GM23338 (cell line): Measurements from ENCODE around the gene ADCY3. TPM values are rescaled to one million over a fixed set of nuclear protein-coding genes. Genes with fewer than 3 reads are reported as not detected.

Source experiments
- ATAC-seq: fragments of 200-7000 bp; cut with Tn5 transposase; 3 replicates; pipeline ENCODE4 v1.9.1; 2020
- DNase-seq: peaks from one replicate; pipeline ENCODE4 v3.0.0-alpha.2; 2015; ENCODE audit warnings: low spot score
- H2AFZ ChIP-seq: fragments of 200-600 bp; sonication (generic); 2 replicates; pipeline ENCODE4 v1.8.0; 2016; ENCODE audit warnings: antibody characterized with exemption, mild to moderate bottlenecking, moderate library complexity
- H3F3A ChIP-seq: fragments of 200-600 bp; sonication (generic); replicated peaks from 2 replicates; pipeline ENCODE4 v1.8.0; 2017; ENCODE audit warnings: antibody characterized with exemption, mixed run types, low read depth
- H3K27ac ChIP-seq: fragments of 200-600 bp; sonication (generic); 2 replicates; pipeline ENCODE4 v1.6.1; 2016; ENCODE audit warnings: low read depth
- H3K27me3 ChIP-seq: fragments of 200-600 bp; sonication (generic); 2 replicates; pipeline ENCODE4 v1.8.0; 2016; ENCODE audit warnings: mild to moderate bottlenecking, mixed run types, moderate library complexity; ENCODE audit not compliant: insufficient read depth
- H3K36me3 ChIP-seq: fragments of 200-600 bp; sonication (generic); 2 replicates; pipeline ENCODE4 v1.8.0; 2016; ENCODE audit warnings: mild to moderate bottlenecking; ENCODE audit not compliant: insufficient read depth
- H3K4me1 ChIP-seq: fragments of 200-600 bp; sonication (generic); 2 replicates; pipeline ENCODE4 v1.8.0; 2016; ENCODE audit warnings: mild to moderate bottlenecking, moderate library complexity; ENCODE audit not compliant: insufficient read depth
- H3K4me2 ChIP-seq: fragments of 200-600 bp; sonication (generic); 2 replicates; pipeline ENCODE4 v1.7.1; 2017; ENCODE audit warnings: mixed run types
- H3K4me3 ChIP-seq: fragments of 200-600 bp; sonication (generic); 2 replicates; pipeline ENCODE4 v1.6.1; 2016; ENCODE audit warnings: mixed run types
- H3K79me2 ChIP-seq: fragments of 200-600 bp; sonication (generic); replicated peaks from 2 replicates; pipeline ENCODE4 v1.8.0; 2017; ENCODE audit warnings: mild to moderate bottlenecking; ENCODE audit not compliant: insufficient read depth
- H3K9me2 ChIP-seq: fragments of 200-600 bp; sonication (generic); 2 replicates; pipeline ENCODE4 v1.8.0; 2017; ENCODE audit not compliant: insufficient read depth
- H4K20me1 ChIP-seq: fragments of 200-600 bp; sonication (generic); replicated peaks from 2 replicates; pipeline ENCODE4 v1.8.0; 2017; ENCODE audit warnings: mild to moderate bottlenecking; ENCODE audit not compliant: insufficient read depth
- H3K27ac Mint-ChIP-seq: 2 replicates; pipeline ENCODE4 v1.8.0; 2020; ENCODE audit warnings: inconsistent platforms, mild to moderate bottlenecking, moderate library complexity, mixed read lengths
- H3K27me3 Mint-ChIP-seq: 3 replicates; pipeline ENCODE4 v1.8.0; 2022; ENCODE audit warnings: low read depth, mild to moderate bottlenecking, moderate library complexity, mixed read lengths, inconsistent platforms; ENCODE audit not compliant: insufficient read depth, poor library complexity
- H3K36me3 Mint-ChIP-seq: 3 replicates; pipeline ENCODE4 v1.8.0; 2021; ENCODE audit warnings: low read depth, mild to moderate bottlenecking, inconsistent platforms, moderate library complexity, mixed read lengths
- H3K4me1 Mint-ChIP-seq: 3 replicates; pipeline ENCODE4 v1.8.0; 2020; ENCODE audit warnings: mild to moderate bottlenecking, inconsistent platforms, mixed read lengths
- H3K4me3 Mint-ChIP-seq: 3 replicates; pipeline ENCODE4 v1.8.0; 2021; ENCODE audit warnings: moderate library complexity, mild to moderate bottlenecking, inconsistent platforms, mixed read lengths
- H3K9me3 Mint-ChIP-seq: 3 replicates; pipeline ENCODE4 v1.8.0; 2020; ENCODE audit warnings: moderate library complexity, mild to moderate bottlenecking, inconsistent platforms, mixed read lengths
- CREB1 ChIP-seq: fragments of 250-450 bp; sonication (Bioruptor Pico); IDR thresholded peaks from 2 replicates; pipeline ENCODE4 v1.5.0; 2020; ENCODE audit warnings: low read depth, mild to moderate bottlenecking, moderate library complexity
- EZH2 ChIP-seq: fragments of 200-600 bp; sonication (generic); IDR thresholded peaks from one replicate; pipeline ENCODE4 v1.8.0; 2017; ENCODE audit warnings: antibody characterized with exemption, mild to moderate bottlenecking, low read depth; ENCODE audit not compliant: unreplicated experiment
- EZH2phosphoT487 ChIP-seq: fragments of 200-600 bp; sonication (generic); IDR thresholded peaks from one replicate; pipeline ENCODE4 v1.8.1; 2018; ENCODE audit warnings: antibody characterized with exemption; ENCODE audit not compliant: unreplicated experiment
- JUNB ChIP-seq: IDR thresholded peaks from one replicate; pipeline ENCODE4 v1.6.1; 2016; ENCODE audit warnings: antibody characterized with exemption; ENCODE audit not compliant: unreplicated experiment
- NANOG ChIP-seq: IDR thresholded peaks from 2 replicates; pipeline ENCODE4 v1.6.1; 2016; ENCODE audit warnings: antibody characterized with exemption, borderline replicate concordance
- POLR2AphosphoS5 ChIP-seq: IDR thresholded peaks from 2 replicates; pipeline ENCODE4 v1.6.1; 2016; ENCODE audit warnings: antibody characterized with exemption, low read depth
- REST ChIP-seq: IDR thresholded peaks from one replicate; pipeline ENCODE4 v1.6.1; 2018; ENCODE audit warnings: antibody characterized with exemption; ENCODE audit not compliant: unreplicated experiment
- STAT1 ChIP-seq: IDR thresholded peaks from one replicate; pipeline ENCODE4 v1.6.1; 2016; ENCODE audit warnings: antibody characterized with exemption; ENCODE audit not compliant: unreplicated experiment
- ZNF114 ChIP-seq: fragments of 250-450 bp; sonication (Bioruptor Pico); IDR thresholded peaks from 2 replicates; pipeline ENCODE4 v1.5.0; 2020; ENCODE audit warnings: mild to moderate bottlenecking, moderate library complexity
- ZNF331 ChIP-seq: fragments of 250-450 bp; sonication (Bioruptor Pico); IDR thresholded peaks from 2 replicates; pipeline ENCODE4 v1.5.0; 2020; ENCODE audit warnings: low read depth, mild to moderate bottlenecking, moderate library complexity
- polyA plus RNA-seq: library from polyadenylated mRNA; unstranded; fragments of >200 nt; fragmentation: Nextera tagmentation; extraction: Ambion mirVana; gene quantifications from 2 replicates; pipeline ENCODE4 v1.2.1, GENCODE V29; 2016
- total RNA-seq: library from RNA; depleted of rRNA; stranded (reverse); fragments of >200 nt; shearing (Covaris generic); gene quantifications from 2 replicates; pipeline ENCODE4 v1.2.3, GENCODE V29; 2014
- TF ChIP-seq, protein P1 (sequence below), 2 experiments: fragments of 200-600 bp in 1 of 2; sonication (generic) in 1 of 2; conservative IDR thresholded peaks; 2 replicates each; pipeline versions ENCODE4 v1.5.1 to v1.6.1; 2016 to 2017; ENCODE audit warnings: antibody characterized with exemption in 2 of 2, low read depth in 2 of 2, mild to moderate bottlenecking in 2 of 2, moderate library complexity in 1 of 2
- TF ChIP-seq, protein P2 (sequence below): IDR thresholded peaks from 2 replicates; pipeline ENCODE4 v1.6.1; 2016; ENCODE audit warnings: antibody characterized with exemption
- TF ChIP-seq, protein P3 (sequence below): fragments of 250-450 bp; sonication (Bioruptor Pico); IDR thresholded peaks from 2 replicates; pipeline ENCODE4 v1.5.0; 2020; ENCODE audit warnings: mild to moderate bottlenecking, moderate library complexity

Gene ADCY3
- total and polyA plus RNA-seq, 2 experiments from 2014 or later, result 9.7 to 32.4 TPM

DNA sequence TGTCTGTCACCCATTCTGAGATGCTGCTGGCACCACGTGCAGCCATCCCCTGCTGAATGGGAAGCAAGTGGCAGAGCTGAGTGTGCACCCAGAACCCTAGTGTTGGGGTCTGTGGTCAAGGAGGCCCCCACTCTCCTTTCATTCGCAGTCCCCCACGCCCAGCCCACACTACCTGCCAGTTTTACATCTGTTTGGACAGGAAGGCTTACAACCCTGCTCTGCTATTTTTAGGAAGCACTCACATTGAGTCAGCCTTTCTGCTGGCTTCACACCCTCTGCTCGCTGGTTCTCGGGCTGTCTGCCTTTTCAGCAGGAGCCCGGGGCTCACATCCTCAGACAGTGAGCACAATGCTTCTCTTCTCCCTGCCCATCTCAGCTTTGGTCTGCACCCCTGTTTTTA is 10.7 kb upstream of the ADCY3 start:
- H3K36me3 ChIP-seq, result no peaks in the 10 kb centered on the region
- peak overlapping the region; percentile 48; the same call in 1 of the 2 replicates for H3K4me2 ChIP-seq
- H3K4me1 Mint-ChIP-seq, result peaks cover 20% of the 10 kb centered on the region
- DNase-seq (peak; percentile 21), ATAC-seq (no peak)
- peak overlapping the region; percentile 87; the same call in 1 of the 2 replicates for H2AFZ ChIP-seq
- H4K20me1 ChIP-seq, result no peaks in the 10 kb centered on the region
- peaks cover 3% of the 10 kb centered on the region for H3K27me3 Mint-ChIP-seq
- H3F3A ChIP-seq, result no peaks in the 10 kb centered on the region; the same call in 1 of the 2 replicates
- TF ChIP-seq EZH2 (no peak), JUNB (no peak), EZH2phosphoT487 (no peak), STAT1 (no peak), CREB1 (CRISPR knock-in tag) (no peak), POLR2AphosphoS5 (no peak), ZNF114 (CRISPR knock-in tag) (no peak), NANOG (no peak), ZNF331 (CRISPR knock-in tag) (no peak), REST (no peak)
- TF ChIP-seq, protein P1, sequence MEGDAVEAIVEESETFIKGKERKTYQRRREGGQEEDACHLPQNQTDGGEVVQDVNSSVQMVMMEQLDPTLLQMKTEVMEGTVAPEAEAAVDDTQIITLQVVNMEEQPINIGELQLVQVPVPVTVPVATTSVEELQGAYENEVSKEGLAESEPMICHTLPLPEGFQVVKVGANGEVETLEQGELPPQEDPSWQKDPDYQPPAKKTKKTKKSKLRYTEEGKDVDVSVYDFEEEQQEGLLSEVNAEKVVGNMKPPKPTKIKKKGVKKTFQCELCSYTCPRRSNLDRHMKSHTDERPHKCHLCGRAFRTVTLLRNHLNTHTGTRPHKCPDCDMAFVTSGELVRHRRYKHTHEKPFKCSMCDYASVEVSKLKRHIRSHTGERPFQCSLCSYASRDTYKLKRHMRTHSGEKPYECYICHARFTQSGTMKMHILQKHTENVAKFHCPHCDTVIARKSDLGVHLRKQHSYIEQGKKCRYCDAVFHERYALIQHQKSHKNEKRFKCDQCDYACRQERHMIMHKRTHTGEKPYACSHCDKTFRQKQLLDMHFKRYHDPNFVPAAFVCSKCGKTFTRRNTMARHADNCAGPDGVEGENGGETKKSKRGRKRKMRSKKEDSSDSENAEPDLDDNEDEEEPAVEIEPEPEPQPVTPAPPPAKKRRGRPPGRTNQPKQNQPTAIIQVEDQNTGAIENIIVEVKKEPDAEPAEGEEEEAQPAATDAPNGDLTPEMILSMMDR (conservative IDR thresholded peaks at IDR 0.05; ENCODE audit: low read depth in 2 of 2), result no peak
- TF ChIP-seq, protein P2, sequence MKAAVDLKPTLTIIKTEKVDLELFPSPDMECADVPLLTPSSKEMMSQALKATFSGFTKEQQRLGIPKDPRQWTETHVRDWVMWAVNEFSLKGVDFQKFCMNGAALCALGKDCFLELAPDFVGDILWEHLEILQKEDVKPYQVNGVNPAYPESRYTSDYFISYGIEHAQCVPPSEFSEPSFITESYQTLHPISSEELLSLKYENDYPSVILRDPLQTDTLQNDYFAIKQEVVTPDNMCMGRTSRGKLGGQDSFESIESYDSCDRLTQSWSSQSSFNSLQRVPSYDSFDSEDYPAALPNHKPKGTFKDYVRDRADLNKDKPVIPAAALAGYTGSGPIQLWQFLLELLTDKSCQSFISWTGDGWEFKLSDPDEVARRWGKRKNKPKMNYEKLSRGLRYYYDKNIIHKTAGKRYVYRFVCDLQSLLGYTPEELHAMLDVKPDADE, result no peak
- TF ChIP-seq, protein P3, sequence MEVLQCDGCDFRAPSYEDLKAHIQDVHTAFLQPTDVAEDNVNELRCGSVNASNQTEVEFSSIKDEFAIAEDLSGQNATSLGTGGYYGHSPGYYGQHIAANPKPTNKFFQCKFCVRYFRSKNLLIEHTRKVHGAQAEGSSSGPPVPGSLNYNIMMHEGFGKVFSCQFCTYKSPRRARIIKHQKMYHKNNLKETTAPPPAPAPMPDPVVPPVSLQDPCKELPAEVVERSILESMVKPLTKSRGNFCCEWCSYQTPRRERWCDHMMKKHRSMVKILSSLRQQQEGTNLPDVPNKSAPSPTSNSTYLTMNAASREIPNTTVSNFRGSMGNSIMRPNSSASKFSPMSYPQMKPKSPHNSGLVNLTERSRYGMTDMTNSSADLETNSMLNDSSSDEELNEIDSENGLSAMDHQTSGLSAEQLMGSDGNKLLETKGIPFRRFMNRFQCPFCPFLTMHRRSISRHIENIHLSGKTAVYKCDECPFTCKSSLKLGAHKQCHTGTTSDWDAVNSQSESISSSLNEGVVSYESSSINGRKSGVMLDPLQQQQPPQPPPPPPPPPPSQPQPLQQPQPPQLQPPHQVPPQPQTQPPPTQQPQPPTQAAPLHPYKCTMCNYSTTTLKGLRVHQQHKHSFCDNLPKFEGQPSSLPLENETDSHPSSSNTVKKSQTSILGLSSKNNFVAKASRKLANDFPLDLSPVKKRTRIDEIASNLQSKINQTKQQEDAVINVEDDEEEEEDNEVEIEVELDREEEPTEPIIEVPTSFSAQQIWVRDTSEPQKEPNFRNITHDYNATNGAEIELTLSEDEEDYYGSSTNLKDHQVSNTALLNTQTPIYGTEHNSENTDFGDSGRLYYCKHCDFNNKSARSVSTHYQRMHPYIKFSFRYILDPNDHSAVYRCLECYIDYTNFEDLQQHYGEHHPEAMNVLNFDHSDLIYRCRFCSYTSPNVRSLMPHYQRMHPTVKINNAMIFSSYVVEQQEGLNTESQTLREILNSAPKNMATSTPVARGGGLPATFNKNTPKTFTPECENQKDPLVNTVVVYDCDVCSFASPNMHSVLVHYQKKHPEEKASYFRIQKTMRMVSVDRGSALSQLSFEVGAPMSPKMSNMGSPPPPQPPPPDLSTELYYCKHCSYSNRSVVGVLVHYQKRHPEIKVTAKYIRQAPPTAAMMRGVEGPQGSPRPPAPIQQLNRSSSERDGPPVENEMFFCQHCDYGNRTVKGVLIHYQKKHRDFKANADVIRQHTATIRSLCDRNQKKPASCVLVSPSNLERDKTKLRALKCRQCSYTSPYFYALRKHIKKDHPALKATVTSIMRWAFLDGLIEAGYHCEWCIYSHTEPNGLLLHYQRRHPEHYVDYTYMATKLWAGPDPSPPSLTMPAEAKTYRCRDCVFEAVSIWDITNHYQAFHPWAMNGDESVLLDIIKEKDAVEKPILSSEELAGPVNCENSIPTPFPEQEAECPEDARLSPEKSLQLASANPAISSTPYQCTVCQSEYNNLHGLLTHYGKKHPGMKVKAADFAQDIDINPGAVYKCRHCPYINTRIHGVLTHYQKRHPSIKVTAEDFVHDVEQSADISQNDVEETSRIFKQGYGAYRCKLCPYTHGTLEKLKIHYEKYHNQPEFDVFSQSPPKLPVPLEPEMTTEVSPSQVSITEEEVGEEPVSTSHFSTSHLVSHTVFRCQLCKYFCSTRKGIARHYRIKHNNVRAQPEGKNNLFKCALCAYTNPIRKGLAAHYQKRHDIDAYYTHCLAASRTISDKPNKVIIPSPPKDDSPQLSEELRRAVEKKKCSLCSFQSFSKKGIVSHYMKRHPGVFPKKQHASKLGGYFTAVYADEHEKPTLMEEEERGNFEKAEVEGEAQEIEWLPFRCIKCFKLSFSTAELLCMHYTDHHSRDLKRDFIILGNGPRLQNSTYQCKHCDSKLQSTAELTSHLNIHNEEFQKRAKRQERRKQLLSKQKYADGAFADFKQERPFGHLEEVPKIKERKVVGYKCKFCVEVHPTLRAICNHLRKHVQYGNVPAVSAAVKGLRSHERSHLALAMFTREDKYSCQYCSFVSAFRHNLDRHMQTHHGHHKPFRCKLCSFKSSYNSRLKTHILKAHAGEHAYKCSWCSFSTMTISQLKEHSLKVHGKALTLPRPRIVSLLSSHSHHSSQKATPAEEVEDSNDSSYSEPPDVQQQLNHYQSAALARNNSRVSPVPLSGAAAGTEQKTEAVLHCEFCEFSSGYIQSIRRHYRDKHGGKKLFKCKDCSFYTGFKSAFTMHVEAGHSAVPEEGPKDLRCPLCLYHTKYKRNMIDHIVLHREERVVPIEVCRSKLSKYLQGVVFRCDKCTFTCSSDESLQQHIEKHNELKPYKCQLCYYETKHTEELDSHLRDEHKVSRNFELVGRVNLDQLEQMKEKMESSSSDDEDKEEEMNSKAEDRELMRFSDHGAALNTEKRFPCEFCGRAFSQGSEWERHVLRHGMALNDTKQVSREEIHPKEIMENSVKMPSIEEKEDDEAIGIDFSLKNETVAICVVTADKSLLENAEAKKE (CRISPR knock-in tag), result no peak
- H3K9me3 Mint-ChIP-seq, result no peaks in the 10 kb centered on the region
- H3K27ac ChIP-seq, result no peak overlapping the region; the same call in 1 of the 2 replicates
- H3K4me3 Mint-ChIP-seq, result no peak overlapping the region
- no peaks in the 10 kb centered on the region for H3K79me2 ChIP-seq
- no peaks in the 10 kb centered on the region for H3K36me3 Mint-ChIP-seq
- no peaks in the 10 kb centered on the region; the same call in 1 of the 2 replicates for H3K9me2 ChIP-seq
- H3K4me3 ChIP-seq, result no peak overlapping the region
- peaks cover 16% of the 10 kb centered on the region for H3K4me1 ChIP-seq
- H3K27ac Mint-ChIP-seq, result no peak overlapping the region
- no peaks in the 10 kb centered on the region for H3K27me3 ChIP-seq
